ENCODE measurements around the gene MRPS10.
A peak's percentile ranks its signal among the peaks of the same experiment; 100 is the strongest.
"Not testable (repeated sequence)": the region's sequence is repeated elsewhere in the genome, so short reads cannot be mapped to it uniquely, and the experiment has no call there.

MRPS10 gene

DNA sequence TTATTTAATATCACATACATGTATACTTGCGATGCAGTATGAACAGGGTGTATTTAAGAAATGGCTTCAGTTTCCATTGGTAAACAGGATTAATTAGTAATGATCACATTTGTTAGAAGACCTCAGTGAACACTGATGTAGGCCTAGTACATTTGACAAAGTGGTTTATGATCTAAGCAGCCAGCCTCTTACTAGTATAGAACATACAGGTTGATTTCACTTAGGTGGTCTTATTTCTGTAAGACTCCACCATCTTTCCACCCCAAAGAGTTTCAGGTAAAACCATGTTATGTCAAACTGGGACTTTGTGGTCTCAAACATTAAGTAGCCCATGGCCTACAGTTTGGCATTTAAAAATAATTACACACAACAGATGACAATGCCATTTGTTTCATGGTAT lies 20.2 kb upstream of the MRPS10 start:
- no peak for DNase-seq

- no peak for DNase-seq
Measured at GRCh38 chr6:42236682-42237473, 19.2 kb upstream of the MRPS10 start.

GRCh38 chr6:42236030-42236429 lies 18.4 kb upstream of the MRPS10 start:
- no peak for DNase-seq

GRCh38 chr6:42232035-42232434 lies 14.4 kb upstream of the MRPS10 start:
- no peak for DNase-seq

- no peak for DNase-seq
Measured at GRCh38 chr6:42230345-42231321, 13.0 kb upstream of the MRPS10 start.

DNA sequence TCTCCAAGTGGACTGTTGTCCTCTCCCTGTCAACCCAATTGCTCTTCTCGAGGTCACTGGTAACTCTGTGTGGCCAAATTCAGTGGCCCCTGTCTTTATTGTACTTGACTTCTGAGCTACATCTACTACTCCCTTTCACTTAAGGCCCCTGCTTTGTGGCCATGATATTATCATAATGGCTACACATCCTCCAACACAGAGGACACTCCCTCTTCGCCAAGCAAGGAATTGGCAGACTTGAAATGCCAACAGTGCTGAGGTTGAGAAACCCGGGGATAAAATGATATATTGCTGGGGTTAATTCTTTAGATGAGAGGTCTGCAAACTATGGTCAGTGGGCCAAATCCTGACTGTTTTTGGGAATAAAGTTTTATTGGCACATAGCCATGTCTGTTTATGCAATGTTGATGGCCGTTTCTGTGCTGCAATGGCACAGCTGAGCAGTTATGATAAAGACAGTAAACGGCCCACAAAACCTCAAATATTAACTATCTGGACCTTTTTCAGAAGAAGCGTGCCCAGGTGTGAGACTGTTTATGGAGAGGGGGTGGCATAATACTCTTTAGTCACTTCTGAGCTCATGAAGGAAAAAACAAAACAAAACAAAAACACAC lies 12.0 kb upstream of the MRPS10 start:
- no peak for DNase-seq

- no peak for DNase-seq
Measured at GRCh38 chr6:42228305-42228704, 10.6 kb upstream of the MRPS10 start.

DNA sequence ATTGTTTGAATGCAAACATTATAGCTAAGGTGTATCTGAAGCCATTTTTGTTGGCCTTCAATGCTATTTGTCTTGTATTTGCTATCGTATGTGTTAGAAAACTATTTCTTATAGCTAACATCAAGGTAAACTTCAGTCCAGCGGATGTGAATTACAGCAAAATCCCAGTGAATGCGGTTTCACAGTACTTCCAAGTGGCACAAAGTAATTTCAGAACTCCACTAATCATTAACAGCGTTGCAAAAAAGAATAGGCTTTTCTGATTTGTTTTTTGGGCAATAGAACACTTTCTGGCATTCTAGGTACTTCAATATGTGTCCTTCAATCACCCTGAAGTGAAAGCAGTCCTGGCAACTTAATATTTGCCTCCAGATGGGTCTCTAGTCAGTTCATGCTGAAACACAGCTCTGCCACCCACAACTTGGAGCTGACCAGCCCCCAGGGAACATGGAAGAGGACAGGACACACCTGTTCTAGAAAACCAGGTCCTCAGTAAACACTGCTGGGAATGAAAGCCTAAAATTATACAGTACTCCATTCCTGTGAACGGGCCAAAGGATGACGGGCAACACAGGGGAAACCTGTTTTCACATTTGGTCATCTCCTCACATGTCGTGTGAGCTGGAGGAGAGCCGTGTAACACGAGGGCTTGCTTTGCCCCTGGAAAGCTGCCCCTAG lies 9.7 kb upstream of the MRPS10 start:
- no peak for DNase-seq

GRCh38 chr6:42226645-42227143 lies 9.0 kb upstream of the MRPS10 start:
- no peak for DNase-seq

GRCh38 chr6:42226161-42226611 lies 8.5 kb upstream of the MRPS10 start:
- DNase-seq = no peak

DNA sequence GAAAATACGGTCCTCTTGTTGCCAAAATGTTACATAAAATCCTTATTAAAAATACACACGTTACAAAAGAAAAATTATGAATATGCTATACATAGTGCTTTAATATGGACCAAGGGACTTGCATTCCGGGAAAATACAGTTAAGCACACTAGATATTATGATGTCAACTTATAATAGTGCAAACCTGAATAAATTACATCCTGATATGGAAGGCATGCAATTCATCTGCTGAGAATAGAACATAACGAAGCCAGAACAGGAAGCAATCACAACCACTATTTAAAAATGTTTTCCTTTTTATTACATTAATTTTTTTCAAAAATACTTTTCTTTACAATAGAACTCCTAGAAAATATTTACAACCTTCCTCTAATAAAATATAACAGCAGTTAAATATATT lies 7.8 kb upstream of the MRPS10 start:
- no peak for DNase-seq

DNA sequence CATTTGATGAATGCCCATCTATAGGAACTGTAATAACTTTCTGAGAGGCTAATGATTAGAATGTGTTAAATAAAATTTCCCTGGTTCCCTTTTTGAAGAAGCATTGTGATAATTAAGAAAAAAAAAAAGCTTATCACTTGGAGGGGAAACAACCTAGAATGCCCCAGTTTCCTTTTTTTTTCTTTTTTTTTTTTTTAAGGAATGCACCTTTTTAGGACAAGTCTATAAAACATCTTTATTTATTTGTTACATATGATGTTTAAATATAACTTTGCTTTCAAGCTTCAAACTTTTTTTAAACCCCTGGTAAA lies 7.3 kb upstream of the MRPS10 start:
- no peak for DNase-seq

- no peak for DNase-seq
Measured at GRCh38 chr6:42224222-42225028, 6.8 kb upstream of the MRPS10 start.

DNA sequence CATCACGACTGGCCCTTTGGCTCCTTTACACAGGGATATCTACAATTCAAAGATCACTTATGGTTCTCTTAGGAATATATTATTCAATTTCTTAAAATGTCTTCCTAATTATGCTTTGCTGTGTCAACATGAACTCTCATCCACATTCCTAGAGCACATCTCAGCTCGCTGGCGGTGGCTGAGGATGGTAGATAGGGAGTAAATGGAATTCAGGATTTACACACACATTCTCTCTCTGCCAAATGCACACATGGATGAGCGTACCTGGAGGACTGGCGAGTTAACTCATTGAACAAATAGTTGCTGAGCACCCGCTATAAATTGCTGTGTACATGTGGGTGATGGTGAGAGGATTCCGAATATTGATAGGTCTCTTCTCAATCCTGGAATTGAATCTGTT lies 4.8 kb upstream of the MRPS10 start:
- no peak for DNase-seq

DNA sequence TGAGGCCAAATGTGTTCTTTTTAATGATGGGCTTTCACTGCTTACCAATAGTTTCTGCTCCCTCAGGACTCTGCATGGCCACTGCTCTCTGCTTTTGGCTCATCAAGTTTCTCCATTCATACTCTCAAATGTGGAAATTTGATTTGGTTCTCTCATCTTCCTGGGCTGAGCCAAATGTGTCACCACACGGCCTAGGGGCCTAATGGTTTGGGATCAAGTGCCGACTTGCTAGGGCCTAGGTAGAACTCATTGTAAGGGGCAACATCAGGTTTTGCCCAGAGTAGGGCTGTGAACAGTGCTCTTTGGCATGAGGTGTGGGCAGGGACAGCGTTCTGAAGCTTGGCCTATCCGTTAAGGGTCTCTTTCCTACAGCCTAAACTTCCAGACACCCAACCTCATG lies 3.9 kb upstream of the MRPS10 start:
- no peak for DNase-seq

DNA sequence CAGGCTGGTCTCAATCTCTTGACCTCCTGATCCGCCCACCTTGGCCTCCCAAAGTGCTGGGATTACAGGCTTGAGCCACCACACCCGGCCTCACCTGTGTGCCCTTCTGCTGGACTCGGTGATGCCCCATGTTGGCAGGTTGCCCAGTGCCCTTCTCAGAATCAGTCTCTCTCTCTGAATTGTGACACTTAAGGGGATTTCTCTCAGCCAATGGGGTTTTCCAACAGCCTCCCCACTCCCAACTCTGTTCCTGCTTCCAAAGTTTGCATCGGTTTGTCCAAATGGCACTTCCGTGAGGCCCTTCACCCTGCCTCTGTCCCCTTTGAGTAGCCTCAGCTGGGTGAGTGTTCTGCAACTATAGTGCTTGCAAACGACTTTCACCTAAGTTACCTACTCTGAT lies 3.1 kb upstream of the MRPS10 start:
- no peak for DNase-seq

DNA sequence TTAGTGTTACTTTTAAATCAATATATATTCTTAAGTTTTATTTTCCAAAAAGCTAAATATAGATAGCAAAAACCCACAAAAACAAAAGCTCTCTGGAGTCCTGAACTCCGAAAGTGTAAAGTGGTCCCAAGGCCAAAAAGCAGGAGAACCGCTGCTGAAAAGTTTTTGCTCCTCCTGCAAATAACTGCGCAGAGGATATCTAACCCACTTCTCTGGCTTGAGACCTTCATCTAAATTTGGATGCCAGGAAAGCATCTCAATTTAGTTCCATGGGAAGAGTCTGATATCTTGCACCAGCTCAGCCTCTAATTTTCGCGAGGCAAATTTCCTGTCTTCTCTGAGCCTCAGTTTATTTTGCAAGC lies 523 bp downstream of the MRPS10 start:
- DNase-seq = no peak

DNA sequence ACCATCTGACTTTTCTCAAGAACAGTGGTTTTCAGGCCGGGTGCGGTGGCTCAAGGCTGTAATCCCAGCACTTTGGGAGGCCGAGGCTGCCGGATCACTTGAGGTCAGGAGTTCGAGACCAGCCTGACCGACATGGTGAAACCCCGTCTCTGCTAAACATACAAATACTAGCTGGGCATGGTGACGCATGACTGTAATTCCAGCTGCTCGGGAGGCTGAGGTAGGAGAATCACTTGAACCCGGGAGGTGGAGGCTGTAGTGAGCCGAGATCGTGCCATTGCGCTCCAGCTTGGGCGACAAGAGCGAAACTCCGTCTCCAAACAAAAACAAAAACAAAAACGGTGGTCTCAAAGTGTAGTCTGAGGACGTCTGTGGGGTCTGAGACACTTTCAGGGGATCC lies 1.2 kb downstream of the MRPS10 start:
- not testable (repeated sequence) for DNase-seq

DNA sequence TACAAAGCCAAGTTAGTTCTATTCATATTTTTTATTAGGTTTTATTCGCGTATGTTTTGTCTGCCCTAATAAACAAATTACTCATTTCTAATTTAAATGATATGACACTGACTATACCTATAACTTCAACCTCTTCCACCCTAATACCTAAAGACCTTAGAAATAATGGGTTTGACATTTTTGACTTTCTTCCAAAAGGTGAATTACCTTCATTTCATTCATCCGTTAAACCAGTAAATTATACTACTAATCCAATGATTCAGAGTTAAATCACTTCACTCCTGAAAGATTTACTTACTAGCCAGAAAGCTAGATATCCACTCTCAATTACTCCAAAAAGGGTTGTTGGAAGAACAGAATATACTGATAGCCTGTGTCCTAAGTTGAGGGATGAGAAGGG lies 5.2 kb downstream of the MRPS10 start:
- DNase-seq = no peak

- no peak for DNase-seq
Measured at GRCh38 chr6:42211726-42212125, 5.9 kb downstream of the MRPS10 start.

DNA sequence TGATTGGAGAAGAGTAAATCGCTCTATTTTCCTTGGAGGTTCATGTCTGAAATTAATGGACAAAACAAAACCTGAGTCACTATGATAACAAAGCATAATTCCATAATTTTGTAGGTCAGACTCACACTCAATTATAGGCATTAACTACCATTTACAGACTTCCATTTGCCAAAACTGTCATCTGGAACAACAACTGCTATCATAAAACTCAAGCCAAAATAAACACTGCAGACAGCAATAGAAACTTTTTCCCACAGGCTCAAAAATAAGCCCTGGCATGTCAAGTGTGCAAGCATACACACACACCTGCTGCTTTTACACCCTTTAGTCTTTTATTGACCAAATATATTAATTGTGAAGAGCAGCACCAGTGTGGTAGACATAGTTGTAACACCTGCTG lies 7.1 kb downstream of the MRPS10 start:
- DNase-seq = peak; percentile 65

DNA sequence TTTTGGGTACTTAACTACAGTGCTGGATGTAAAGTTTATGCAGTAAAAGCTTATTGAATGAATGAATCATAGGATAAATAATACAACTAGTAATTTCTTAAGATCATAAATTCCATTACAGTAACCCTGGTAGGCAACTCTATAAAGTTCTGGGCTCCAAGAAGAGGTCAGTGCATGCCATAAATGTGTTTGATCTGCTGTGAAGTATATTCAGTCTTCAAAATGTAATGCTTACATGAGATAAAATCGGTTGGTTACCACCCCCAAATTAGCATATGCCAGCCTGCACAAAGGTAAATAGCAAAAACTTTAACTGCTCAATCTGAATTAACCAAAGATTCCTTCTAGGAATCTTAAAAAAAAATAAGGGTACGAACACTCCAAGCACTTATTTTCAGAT lies 10.1 kb downstream of the MRPS10 start:
- DNase-seq = not testable (repeated sequence)

Data from NCI-H510A treated with DMSO at 0.1 percent for 48 hours (cell line).